IPS DF 19.7 (cell line): ENCODE results near the gene DDX17.
"Not testable (repeated sequence)": the region's sequence is repeated elsewhere in the genome, so short reads cannot be mapped to it uniquely, and the experiment has no call there.

Experiments used
- DNase-seq: peaks from one replicate; pipeline ENCODE4 v3.0.0-alpha.2; 2013; ENCODE audit warnings: low read depth, low spot score

Gene DDX17

DNA sequence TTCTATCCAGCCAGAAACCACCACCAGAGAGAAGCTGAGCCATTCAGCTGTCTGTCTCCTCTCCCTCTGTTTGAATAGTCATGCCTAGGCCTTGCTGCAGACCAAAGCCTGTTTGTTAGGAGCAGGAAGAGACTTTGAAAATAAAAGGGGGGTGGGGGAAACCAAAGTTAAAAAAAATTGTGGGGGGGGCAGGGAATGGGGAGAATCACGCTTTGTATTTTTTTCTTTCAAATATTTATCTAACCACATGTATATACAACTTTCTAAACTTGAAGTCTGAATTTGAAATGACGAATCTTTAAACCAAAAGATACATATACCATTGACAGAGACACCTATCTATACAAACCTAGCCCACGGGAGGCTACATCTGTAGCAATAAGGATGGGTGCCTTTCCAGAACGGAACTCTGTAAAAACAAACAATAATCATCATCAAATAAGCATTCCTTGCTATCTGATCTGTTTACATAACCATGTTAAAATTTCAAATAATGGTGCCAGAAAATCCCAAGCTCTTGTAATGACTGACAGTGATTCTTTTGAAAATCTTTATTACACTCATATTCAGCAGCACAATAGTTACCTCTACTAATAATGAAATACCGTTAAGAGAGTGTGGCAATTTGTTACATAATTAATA is 14.3 kb downstream of the DDX17 start:
- DNase-seq, result no peak

DNA sequence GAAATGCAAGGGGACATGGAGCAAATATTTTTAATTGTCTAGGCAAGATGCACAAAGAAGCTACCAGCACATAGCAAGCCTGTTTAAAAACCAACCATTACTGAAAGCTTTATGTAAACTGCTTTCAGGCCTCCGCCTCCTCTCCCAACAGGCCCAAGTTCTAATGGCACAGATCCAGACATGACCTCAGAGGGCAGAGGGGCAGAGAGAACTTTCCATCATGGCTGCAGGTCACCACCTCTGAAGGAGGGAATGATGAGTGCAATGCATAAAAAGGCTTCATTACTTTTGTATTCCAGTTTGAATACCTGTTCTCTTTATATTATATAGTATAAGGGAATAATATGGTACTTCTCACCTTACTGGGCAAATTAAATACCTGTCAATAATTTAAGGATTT is 15.2 kb downstream of the DDX17 start:
- no peak for DNase-seq

DNA sequence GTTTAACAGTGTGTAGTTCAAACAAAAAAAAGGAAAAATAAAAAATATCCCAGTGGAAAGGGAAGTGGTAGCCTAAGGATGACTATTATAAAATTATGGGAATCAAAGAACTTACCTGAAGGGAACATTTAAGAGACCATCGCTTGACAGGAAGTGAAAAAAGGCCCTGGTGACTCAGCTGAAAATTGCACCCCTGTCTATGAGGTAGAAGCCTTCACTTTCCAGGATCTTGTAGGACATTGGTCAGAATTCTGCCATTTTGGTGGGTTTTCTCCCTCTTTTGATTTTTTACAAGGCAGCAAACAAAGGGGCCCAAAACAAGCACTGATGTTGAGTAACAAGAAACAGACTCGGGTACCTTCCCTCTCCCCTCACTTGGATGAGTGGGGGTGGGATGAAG is 15.6 kb downstream of the DDX17 start:
- no peak for DNase-seq

DNA sequence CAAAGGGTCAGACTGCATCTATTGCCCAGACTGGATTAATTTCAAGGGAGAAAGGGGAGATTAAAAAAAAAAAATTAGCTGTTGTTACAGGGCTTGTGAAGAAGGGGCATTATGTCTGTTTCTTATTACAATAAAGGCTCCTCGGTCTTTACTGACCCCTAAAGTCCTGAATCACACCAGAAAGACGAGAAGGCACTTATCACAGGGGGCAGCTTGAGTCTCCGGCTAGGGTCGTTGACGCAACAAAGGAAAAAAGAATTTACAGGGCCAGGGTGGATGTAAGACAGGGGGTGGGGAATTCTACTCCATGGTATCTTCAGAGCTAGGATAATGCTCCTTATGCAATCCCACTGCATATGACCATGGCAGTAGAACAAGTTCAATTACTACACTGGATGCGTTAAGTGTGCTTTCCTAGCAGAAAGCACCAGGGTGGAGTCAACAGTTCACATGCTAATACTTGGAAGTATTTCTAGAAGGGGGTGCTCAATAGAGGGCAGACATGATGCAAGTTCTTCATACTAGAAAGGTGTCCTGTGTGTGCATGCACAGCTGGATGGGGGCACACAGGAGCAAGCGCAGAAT is 16.5 kb downstream of the DDX17 start:
- DNase-seq, result no peak

DNA sequence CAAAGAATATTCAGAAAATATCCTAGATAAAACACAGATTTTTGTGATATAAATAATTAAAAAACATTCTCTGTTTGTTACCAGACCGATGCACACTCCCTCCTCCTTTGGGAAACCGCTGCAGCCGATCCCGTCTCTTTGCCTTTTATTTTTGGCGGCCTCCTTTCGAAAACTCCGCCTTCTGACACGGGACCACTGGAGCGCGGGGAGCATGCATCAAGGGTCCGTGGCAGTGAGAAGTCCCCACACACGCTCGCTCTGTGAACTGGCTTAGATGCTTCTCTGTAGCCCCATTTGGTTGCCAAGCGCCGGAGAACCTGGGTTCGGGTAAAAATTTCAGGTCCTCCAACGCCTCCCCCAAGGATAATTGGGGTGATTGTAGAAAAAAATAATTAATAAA is 17.0 kb downstream of the DDX17 start:
- DNase-seq, result no peak

DNA sequence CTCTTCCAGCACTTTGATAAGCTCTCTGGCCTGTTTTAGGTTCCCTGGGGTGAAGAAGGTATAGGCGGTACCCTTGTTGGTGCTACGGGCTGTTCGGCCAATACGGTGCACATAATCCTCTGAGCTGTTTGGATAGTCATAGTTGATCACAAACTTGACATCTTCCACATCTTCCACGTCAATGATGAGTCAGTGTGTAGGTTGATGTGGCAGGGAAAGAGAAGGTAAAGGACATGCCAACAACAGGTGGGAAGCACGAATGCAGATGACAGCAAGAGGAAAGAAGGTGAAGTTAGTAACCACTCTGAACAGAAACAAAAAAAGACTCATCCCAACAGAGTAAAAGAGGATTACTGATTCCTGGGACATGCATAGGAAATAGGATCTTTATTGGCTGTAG is 18.2 kb downstream of the DDX17 start:
- no peak for DNase-seq

DNA sequence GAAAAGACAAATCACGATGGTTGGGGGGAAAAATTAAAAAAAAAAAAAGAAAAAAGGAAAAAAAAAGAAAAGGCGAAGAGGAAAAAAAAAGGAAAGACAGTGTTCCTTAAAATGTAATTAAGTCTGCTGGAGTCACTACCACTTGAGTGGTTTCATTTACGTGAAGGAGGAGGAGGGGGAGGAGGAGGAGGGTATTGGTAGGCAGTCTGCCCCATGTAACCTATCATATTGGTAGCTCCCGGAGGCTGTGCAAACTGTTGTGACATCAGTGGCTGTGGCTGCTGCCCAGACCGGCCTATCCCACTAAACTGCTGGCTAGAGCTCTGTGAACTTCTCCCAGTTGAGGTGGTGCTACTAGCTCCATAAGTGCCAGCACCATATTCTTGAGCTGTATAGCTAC is 20.3 kb downstream of the DDX17 start:
- DNase-seq, result no peak

DNA sequence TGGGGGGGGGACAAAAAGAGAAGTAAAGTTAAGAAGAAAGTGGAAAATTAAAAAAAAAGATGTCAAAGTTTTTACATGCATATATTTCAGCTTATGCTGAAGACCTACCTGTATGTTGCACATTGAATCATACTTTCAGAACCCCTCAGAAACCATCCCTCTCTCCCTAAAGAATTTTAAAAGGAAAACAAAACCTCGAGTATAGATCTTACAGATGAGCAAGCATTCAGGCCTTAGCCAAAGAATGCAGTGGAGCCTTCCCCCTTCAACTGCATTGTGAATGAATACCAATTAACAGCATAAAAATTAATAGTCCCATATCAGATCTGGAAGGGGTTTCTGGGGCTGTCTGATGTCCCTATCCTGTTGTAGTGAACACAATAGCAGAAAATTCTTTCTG is 21.9 kb downstream of the DDX17 start:
- DNase-seq, result no peak

DNA sequence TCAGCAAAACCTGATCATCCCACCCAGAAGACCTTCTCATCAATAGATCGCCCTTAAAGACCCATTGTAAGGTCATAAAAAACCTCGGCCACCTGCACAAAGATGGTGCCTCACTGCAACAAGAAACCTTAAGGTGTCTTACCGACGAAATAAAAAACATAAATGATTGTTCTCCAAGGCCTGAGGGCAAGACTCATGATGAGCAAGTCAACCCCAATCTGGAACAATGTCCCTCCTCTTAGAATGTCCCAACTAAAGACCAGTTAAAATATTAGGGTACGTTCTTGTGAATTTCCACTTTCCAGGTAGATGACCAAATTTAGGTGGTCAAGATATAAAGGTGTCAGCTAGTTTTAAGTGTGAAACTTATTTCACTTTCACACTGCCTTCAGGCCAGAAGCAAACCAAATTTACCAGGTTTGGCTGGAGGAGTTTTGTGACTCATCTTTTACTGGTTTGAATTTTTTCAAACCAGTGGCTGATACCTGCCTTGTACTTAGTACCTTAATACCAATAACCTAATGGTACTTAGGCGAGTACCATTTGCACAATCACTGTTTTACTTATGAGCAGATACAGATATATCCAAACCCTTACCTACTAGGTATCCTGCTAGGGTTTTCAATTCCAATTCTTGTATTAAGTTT is 23.3 kb downstream of the DDX17 start:
- no peak for DNase-seq

DNA sequence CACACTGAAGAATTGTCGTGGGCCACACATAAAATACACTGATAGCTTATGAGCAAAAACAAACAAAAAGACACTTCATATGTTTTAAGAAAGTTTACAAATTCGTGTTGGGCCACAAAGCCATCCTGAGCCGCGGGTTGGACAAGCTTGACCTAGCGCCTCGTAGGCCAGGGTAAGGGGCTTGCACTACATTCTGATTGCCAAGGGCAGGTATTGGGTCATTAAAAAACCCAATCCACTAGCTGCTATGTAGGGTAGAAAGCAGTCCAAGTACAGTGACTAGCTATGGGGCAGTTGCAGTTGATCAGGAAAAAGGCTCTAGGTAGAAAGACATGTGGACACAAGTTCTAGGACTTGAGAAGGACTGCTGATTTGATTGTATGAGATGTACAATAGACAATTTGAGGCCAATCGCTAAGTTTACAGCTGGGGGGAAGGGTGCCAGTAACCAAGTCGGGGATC is 24.2 kb downstream of the DDX17 start:
- DNase-seq, result no peak

DNA sequence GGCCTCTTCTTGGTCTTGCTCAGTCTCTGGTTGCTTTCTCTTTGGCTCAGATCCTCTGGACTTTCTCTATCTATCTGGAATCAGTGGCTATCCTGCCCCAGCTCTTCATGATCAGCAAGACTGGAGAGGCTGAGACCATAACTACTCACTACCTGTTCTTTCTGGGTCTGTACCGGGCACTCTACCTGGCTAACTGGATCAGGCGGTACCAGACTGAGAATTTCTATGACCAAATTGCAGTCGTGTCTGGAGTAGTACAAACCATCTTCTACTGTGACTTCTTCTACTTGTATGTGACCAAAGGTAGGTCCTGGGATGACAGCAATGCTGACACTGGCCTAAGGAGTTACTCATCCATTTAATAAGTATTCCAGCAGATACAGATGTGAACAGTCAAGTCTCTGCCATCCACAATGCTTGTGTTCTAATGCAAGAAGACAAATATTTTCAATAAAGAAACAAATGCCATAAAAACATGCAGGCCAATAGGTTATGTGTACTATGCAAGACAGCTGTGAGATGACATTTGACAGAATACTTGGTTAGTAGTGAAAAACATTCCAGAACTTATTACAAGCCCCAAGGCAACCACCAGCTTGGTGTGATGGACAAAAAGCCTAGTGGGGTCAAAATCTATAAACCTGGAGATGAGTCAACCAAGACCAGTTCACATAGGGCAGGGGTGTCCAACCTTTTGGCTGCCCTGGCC is 24.8 kb downstream of the DDX17 start:
- no peak for DNase-seq

DNA sequence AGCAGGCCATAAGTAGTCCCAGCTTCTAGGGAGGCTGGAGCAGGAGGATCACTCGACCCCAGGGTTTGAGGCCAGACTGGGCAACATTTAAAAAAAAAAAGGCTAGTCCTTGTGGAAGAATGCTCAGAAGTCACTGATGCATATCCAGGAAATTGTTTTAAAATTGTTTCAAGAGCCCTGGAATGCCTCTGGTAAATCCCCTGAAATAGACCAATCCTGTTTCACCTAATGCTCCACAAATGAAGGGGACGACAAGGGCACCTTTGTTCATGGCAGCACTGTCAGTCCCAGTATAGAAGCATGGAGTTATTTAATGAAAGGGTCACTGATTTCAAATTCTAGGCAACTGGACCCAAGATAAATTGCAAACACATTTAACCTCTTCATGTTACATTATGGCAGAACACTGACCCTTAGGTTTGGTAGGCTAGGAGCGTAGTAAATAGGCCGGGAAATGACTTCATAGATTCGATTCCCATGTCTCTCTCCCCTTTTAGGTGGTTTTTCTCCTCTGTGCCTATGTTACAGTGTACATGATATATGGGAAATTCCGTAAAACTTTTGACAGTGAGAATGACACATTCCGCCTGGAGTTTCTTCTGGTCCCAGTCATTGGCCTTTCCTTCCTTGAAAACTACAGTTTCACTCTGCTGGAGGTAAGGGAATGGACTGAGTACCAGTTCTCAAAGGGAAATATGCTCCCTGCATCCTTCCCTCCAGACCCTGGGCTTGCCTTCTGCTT is 26.8 kb downstream of the DDX17 start:
- DNase-seq, result no peak

DNA sequence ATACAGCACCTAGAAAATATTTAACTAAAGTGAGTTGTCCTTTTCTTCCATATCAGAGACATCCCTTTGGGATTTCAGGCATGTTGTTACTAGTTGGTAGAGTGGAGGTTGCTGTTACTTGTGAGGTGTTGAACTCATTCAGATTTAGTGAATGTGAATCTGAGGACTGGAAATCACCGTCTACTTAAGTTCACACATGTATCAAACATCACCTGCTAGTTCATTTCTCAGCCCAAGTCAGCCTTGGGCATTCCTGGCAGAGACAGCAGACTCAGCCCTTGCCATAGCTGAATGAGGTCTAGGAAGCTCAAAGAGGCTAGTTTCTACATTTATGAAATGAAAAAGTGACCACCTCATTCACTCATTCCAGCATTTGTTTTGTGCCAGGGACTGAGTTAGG is 28.5 kb downstream of the DDX17 start:
- no peak for DNase-seq

DNA sequence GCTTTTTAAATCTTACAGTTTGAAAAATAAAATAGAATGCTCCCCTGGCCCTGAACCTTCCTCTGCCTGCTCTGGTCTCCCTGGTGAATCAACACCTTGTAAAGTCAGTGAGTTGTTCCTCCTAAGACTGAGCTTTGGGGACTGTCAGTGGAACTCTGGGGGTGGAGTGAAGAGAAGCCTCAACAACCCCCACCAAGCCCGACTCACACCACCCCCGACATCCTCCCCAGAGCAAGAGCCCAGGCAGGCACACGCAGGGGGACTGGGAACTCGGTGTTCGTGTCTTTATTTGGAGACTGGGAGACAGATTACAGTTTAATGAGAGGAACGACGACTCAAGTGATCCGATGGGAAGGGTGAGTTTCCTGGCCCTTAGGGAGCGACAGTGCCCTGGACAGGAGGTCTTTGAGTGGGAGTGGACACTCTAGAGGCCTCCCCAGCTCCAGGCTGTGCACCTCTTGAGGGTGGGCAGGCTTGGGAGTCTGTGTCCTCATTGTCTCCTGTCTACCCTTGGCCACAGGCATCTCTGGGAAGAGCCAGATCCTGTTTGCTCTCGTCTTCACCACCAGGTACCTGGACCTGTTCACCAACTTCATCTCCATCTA is 32.0 kb downstream of the DDX17 start:
- DNase-seq, result no peak

DNA sequence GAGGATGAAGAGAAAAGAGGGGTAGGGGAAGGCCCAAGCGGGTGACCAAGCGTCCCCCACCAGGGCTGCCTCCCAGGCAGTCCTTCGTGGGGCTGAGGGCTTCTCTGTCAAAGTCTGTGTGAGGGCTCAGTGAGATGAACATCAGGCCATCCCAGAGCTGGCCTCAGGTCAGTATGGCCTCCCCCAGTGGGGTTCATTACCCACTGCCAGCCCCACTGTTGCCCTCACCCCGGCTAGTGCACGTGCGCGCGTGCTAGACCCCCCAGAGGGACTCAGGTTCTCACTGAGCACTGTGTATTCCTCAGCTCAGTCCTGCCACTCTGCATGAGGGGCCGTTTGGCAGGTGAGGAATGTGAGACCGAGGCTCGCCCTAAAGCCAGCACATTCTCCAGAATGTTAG is 34.9 kb downstream of the DDX17 start:
- DNase-seq, result no peak

DNA sequence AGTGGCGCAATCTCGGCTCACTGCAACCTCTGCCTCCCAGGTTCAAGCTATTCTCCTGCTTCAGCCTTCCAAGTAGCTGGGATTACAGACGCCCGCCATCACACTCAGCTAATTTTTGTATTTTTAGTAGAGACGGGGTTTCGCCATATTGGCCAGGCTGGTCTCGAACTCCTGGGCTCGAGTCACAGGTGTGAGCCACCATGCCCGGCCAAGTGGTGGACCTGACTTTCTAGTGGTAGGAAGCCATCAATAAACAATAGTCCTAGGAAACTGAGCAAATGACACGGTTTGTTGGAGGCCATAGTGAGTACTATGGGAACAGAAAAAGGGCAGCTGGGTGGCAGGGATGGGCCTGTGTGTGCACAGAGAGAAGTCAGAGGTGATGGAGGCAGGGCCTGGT is 35.9 kb downstream of the DDX17 start:
- not testable (repeated sequence) for DNase-seq

DNA sequence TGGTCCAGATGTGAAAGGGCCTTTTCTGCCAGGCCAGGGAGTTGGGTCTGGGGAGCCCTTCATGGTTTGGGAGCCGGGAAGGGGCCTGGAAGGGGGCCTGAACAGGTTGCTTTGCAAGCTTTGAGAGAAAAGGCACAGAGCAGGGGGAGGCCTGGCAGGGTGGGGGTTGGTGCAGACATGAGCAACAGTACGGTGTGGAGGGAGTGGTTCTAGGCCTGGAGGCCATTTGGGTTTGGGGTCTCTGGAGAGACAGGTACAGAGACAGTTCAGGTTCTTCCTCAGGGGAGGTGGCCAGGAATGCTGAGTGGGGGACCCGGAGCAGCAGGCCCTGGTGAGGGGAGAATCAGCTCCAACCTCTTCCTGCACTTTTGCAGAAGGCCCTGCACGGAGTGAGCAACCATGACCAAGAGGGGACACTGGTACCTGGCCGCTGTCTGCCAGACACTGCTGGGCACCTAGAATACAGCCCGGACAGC is 36.8 kb downstream of the DDX17 start:
- DNase-seq, result no peak

DNA sequence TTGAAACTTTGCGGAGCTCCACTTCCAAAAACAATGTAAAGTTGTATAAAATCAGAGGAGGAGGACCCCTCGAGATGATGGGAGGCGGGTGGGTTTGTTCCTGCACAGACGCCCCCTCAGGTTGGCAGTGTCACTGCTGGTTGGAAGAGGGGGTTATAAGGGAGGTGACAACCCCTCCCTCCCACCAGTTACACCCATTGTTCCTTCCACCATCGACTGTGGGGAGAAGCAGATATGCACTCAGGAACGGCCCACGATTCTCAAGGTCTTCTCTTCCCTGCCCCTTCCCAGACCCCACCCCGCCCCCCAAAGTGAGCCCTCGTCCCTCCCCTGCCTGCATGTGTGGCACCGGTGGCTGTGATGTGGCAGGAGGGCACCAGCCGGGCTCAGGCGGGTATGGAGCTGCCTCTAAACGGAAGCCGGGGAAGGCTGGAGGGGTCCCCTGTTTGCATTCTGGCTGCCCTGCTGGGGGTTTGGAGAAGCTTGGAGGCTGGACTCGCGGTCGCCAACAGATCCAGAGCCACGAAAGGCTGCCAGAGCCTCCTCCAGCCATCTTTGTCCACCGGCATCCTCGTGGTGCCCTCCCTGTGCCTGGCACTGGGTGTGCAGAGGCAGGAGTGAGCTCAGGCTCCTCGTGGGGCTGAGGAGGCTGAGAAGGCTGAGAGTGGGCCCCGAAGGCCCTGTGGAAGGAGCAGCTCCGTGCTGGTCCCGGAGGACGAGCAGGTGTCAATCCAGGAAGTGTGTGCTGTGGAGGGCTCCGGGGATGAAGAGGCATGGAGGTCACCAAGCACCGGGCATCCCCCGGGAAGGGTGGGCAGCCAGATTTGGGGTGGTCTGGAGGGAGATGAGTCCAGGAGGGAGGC is 37.4 kb downstream of the DDX17 start:
- no peak for DNase-seq

DNA sequence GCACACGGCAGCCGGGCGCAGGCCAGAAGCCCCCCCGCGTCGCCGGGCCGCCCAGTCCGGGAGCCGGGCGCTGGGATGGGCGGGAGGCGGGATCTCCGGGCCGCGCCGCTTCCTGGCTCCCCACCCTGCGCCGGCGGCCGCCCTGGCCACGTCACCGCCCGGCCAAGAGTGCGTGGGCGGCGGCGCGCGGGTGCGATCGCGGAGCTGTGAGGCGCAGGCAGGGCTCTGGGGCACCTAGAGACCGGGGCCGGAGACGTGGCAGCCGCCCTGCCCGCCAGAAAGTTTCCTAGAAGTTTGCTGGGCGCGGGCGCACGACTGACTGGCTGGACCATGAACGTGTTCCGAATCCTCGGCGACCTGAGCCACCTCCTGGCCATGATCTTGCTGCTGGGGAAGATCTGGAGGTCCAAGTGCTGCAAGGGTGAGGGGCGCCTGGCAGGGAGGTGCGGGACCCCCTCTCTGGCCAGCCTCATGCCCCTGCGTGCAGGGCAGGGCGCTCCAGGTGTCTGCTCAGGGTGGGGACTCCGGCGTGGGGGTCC is 38.1 kb downstream of the DDX17 start, which contains the start of gene KDELR3:
Gene KDELR3 (plus strand): TSS at position 193 of the 539 bp plus-strand sequence. CDS start 138 bp downstream, at position 331.
- DNase-seq, result no peak

DNA sequence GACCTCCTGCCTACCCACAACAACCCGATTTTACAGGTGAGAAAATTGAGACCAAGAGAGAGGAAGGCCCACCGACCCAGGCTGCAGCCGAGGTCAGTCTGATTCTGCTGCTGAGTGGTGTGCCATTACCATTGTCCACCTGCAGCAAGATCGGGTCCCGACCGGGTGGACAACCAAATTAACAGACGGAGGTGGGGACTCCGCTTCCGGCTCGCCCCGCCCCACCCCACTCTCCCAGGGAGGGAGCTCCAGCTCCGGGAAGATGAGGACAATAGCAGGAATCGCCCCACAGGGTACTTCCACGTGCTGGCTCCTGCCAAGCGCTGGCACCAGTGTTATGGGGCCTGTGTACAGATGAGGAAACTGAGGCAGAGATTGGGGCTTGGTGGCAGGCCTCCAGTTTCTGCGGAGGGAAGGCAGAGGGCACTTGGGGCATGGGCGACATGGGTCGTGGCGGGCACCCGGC is 38.6 kb downstream of the DDX17 start:
- DNase-seq, result no peak
